ENCODE measurements around the gene TLR1.
"Not testable (repeated sequence)": the region's sequence is repeated elsewhere in the genome, so short reads cannot be mapped to it uniquely, and the experiment has no call there.

TLR1 gene, protein sequence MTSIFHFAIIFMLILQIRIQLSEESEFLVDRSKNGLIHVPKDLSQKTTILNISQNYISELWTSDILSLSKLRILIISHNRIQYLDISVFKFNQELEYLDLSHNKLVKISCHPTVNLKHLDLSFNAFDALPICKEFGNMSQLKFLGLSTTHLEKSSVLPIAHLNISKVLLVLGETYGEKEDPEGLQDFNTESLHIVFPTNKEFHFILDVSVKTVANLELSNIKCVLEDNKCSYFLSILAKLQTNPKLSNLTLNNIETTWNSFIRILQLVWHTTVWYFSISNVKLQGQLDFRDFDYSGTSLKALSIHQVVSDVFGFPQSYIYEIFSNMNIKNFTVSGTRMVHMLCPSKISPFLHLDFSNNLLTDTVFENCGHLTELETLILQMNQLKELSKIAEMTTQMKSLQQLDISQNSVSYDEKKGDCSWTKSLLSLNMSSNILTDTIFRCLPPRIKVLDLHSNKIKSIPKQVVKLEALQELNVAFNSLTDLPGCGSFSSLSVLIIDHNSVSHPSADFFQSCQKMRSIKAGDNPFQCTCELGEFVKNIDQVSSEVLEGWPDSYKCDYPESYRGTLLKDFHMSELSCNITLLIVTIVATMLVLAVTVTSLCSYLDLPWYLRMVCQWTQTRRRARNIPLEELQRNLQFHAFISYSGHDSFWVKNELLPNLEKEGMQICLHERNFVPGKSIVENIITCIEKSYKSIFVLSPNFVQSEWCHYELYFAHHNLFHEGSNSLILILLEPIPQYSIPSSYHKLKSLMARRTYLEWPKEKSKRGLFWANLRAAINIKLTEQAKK

DNA sequence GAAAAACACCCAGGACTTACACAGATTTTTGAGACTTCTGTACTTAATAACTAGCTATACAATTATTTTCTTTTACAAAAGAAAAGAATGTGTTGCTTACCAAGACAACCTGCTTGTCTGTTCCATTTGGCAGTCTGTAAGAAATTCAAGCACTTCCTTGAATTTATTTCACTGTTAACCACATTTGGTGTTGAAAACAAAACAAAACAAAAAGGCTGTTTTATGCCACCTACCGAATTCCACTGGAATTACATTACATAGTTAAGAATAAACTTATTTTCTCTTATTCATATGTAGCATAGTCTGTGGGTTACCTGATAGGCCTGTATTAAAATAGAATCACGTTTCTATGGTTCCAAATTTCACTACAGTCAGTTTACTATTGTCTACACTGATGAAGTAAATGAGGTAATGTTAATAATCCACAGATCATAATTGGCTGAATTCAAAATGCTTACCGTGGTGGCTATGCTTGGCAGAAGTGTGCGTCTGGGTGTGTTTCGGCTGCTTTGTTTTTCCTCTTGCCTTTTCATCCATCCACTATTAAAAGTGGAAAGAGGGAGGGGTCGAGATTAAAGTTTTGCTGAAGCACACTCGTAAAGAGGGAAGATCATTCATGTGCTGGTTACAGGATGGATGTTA lies at the start of gene TLR1:
TLR1 (minus strand) TSS at position 138 of the 642 bp plus-strand sequence. CDS start 5,960 bp downstream, outside the sequence.
- no peak for DNase-seq (ENCODE audit: low spot score)

DNA sequence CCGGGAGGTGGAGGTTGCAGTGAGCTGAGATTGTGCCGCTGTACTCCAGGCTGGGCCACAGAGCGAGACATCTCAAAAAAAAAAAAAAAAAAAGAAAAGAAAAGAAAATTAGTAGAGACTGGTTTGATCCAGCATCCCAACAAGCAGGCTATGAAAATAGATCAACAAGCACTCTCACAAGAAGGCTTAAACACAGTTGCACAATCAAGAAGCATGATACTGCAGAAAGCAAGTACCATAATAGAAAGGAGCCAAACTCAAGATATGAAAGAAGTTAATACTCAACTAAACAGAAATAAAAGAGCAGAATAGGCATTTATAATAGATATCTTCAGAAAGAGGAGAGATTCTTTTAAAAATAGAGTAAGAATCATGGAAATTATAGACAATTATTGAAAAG lies 41.4 kb upstream of the TLR1 start:
- DNase-seq (ENCODE audit: low spot score) = no peak

DNA sequence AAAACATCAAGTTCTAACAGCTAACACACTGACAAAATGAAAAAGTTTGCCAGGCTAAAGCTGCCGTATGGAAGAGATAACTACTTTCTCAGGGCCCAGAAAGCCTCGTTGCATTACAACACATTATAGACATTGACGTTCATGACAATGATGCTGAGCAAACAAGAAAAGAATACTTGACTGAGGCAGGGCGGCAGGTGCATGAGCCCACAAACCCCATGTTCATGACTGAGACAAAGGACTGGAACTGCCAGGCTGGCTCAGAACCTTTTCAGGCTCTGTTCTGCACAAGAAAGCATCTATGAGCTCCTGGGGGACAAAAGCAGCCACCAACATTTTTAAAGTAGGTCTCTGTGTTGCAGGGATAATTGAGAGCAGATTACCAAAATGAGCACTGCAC lies 38.4 kb upstream of the TLR1 start:
- no peak for DNase-seq (ENCODE audit: low spot score)

GRCh38 chr4:38837849-38838248 lies 33.3 kb upstream of the TLR1 start:
- DNase-seq (ENCODE audit: low spot score) = no peak

GRCh38 chr4:38837334-38837733 lies 32.7 kb upstream of the TLR1 start:
- no peak for DNase-seq (ENCODE audit: low spot score)

DNA sequence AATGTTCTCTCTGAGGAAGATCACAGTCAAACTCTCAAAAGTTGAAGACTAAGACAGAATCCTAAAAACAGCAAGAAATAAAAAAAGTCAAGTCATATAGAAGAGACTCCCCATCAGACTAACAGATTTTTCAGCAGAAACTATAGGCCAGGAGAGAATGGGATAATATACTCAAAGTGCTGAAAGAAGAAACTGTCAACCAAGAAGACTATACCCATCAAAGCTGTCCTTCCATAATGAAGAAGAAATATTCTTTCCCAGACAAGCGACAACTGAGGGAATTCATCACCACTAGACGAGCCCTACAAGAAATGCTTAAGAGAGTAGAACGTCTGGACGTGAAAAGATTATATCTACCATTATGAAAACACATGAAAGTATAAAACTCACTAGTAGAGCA lies 30.0 kb upstream of the TLR1 start:
- DNase-seq (ENCODE audit: low spot score) = no peak

DNA sequence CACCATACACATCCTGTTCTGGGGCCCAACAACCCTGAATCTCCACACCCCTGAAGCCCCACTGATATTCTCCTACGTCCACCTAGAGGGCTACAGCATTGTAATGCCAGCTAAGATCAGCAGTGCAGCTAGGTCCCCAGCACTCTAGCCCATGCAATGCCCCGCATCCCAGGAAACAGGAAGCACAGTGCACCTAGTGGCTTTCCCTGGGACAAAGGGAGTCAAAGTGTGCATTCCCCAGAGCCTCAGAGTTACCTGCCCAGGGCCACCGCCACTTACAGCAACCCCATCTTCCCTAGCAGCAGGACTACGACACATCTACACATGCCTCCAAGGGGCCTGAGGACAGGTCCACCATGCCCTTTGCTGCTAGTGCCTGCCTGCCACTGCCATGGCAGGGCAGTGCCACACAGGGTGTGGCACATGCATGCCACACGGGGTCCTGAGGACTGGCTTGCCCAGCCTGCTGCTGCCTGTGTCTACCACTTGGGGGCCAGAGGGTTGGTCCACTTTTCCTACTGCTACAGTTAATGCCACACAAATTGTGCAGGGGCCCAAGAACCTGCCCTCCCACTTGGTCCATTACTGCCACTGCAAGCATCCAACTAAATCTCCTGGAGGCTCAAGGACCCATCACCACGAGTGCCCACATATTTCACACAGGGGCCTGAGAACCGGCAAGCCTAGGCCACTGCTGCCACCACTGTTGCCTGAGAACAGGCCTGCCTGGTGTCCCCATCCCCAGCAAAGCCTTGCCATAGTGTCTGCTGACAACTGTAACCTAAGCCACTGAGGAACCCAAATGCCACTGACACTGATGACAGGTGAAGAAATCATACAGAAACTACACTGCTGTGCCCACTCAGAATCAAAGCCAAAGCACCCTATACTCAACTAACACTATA lies 28.3 kb upstream of the TLR1 start:
- no peak for DNase-seq (ENCODE audit: low spot score)

- DNase-seq (ENCODE audit: low spot score) = no peak
Measured at GRCh38 chr4:38832206-38832605, 27.6 kb upstream of the TLR1 start.

DNA sequence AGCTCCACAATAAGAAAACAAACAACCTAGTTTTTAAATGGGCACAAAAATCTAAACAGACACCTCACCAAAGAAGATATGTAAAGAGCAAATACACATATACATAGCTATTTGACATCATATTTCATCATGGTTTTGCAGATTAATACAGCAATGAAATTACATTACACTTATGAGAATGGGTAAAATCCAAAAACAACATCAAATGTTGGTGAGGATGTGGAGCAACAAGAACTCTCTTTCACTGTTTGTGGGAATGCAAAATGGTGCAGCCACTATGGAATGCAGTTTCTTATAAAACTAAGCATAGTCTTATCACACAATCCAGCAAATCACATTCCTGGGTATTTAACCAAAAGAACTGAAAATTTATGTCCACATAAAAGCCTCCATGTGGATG lies 27.1 kb upstream of the TLR1 start:
- DNase-seq (ENCODE audit: low spot score) = no peak

DNA sequence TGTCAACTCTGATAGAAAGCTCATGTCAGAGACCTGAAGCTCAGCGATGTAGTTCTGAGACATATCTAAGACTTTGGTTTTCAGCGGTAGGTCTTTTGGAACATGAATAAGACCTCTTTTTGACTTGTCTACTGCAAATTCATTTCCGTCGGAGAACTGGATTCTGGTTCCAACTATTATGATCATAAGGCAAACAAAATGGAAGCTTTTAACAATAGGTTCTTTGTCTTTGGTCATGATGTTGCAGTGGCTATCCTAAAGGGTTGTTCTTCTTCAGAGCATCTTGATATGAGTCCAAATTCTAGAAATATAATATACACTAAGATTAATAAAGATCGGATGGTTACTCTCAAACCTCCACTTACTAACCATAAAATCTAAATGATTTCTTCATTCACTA lies 24.6 kb upstream of the TLR1 start:
- DNase-seq (ENCODE audit: low spot score) = no peak

DNA sequence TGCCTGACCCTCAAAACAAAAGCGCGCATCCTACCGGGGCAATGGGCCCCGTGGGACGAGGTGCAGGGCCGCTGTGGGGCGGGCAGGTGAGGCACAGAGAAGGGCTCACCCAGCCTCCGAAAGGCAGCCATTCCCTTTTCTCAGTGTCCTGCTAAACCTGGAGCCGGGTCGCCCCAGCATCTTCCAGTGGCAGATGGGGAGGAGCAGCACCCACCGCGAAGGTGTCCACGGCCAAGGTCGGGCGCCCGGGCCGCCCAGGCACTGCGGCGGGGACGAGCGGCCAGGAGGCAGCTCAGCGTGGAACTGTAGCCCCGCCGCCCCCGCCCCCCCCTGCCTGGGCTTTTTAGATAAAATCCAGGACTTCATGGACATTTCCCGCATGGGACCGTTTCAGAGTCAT lies 19.2 kb upstream of the TLR1 start:
- DNase-seq (ENCODE audit: low spot score) = no peak

DNA sequence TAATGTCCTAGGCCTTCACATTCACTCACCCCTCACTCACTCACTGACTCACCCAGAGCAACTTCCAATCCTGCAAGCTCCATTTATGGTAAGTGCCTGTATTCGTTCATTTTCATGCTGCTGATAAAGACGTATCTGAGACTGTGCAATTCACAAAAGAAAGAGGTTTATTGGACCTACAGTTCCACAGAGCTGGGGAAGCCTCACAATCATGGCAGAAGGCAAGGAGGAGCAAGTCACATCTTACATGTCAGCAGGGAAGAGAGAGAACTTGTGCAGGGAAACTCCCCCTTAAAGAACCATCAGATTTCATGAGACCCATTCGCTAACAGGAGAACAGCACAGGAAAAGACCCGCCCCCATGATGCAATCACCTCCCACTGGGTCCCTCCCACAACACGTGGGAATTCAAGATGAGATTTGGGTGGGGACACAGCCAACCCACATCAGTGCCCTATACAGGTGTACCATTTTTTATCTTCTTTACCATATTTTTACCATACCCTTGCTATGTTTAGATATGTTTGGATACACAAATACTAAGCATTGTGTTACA lies 18.2 kb upstream of the TLR1 start:
- DNase-seq (ENCODE audit: low spot score) = no peak

- no peak for DNase-seq (ENCODE audit: low spot score)
Measured at GRCh38 chr4:38821739-38822138, 17.1 kb upstream of the TLR1 start.

DNA sequence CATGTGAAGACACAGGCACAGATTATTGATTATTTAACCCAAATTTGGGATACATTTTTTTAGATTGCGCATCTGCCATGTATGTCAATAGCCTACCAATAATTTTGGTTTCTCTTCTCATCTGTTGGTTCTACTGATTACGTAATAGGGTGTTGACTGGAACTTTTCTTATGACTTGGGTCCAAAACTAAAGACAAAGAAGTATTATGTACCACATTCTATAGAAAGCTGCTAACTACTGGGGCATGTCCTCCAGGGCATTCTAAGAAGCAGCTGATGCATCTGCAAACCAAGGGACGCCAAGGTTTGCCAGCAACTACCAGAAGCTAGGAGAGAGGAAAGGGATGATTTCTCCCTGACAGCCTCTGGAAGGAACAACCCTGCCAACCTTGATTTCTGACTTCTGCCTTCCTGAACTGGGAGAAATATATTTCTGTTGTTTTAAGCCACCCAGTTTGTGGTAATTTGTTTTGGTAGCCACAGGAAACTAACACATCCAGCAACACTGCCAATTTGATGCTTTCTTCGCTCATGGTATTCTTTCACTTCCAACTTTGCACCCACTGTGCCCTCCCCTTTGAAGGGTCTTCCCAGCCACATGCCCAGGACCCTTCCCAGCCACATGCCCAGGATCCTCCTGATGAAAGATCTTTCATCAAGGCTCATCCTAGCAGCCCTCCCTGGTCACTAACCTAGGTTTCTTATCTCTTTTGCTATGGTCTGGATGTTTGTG lies 15.9 kb upstream of the TLR1 start:
- DNase-seq (ENCODE audit: low spot score) = no peak

GRCh38 chr4:38819569-38819968 lies 15.0 kb upstream of the TLR1 start:
- DNase-seq (ENCODE audit: low spot score) = no peak

DNA sequence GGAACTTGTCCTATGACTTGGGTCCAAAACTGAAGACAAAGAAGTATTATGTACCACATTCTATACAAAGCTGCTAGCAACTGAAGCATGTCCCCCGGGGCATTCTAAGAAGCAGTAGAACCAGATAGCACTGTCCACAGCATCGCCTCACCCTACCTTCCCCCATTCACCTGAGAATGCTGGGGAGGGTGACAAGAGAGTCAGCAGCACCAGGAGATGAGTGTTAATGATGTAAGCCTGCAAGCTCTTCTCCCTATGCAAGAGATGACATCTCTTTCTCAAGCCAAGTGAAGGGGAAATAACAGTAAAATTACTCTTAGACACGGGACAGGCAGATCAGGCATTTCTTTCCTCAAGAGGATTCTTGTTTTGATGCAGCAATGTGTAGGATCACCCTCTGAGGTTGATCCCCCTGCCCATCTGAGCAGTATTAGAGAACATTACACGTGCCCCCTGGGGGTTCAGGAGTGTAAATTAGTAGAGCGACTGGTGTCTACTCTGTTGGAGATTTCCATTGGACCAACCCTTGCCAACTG lies 13.9 kb upstream of the TLR1 start:
- no peak for DNase-seq (ENCODE audit: low spot score)

GRCh38 chr4:38815885-38816782 lies 11.5 kb upstream of the TLR1 start:
- no peak for DNase-seq (ENCODE audit: low spot score)

DNA sequence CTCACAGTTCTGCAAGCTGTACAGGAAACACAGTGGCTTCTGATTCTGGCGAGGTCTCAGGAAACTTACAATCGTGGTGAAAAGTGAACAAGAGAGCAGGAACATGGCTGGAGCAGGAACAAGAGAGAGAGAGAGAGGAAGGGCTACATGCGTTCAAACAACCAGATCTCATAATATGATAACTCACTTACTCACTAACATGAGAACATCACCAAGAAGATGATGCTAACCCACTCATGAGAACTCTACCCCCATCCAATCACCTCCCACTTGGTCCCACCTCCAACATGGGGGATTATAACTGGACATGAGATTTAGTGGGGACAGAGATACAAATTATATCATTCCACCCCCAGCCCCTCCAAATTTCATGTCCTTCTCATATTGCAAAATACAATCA lies 9.8 kb upstream of the TLR1 start:
- no peak for DNase-seq (ENCODE audit: low spot score)

DNA sequence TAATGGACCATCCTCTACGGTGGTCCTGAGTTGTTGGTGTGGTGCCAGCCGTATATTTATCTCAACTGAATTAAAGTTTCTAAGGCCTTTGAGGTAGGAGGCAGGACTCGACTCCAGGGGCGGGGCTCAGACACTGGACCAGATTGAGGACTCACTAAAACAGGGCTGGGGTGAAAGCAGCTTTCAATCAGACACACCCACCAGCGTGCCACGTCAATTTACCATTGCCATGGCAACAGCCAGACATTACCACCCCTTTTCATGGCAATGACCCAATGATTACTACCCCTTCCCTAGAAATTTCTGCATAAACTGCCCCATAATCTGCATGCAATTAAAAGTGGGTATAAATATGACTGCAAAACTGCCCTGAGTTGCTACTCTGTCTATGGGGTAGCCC lies 6.7 kb upstream of the TLR1 start:
- DNase-seq (ENCODE audit: low spot score) = no peak

GRCh38 chr4:38807462-38807861 lies 2.9 kb upstream of the TLR1 start:
- not testable (repeated sequence) for DNase-seq (ENCODE audit: low spot score)
